DND-41 (cell line): ENCODE measurements around the gene SRC.

Source experiments
- CTCF ChIP-seq: IDR thresholded peaks from 2 replicates; pipeline ENCODE4 v1.5.1; 2012; ENCODE audit warnings: borderline replicate concordance, low read length, moderate library complexity, mild to moderate bottlenecking; ENCODE audit not compliant: poor library complexity, severe bottlenecking; ENCODE audit errors: extremely low read depth
- EZH2 ChIP-seq: IDR thresholded peaks from 3 replicates; pipeline ENCODE4 v1.6.1; 2012; ENCODE audit warnings: borderline replicate concordance, low read depth, mild to moderate bottlenecking, moderate library complexity, low read length, inconsistent platforms; ENCODE audit not compliant: severe bottlenecking

- TF ChIP-seq CTCF (no peak), EZH2 (no peak)
These were observed 6.7 kb upstream of the SRC start for GRCh38 chr20:37339208-37339607.
